Measurements from ENCODE around the gene PDZD7.

PDZD7 gene

DNA sequence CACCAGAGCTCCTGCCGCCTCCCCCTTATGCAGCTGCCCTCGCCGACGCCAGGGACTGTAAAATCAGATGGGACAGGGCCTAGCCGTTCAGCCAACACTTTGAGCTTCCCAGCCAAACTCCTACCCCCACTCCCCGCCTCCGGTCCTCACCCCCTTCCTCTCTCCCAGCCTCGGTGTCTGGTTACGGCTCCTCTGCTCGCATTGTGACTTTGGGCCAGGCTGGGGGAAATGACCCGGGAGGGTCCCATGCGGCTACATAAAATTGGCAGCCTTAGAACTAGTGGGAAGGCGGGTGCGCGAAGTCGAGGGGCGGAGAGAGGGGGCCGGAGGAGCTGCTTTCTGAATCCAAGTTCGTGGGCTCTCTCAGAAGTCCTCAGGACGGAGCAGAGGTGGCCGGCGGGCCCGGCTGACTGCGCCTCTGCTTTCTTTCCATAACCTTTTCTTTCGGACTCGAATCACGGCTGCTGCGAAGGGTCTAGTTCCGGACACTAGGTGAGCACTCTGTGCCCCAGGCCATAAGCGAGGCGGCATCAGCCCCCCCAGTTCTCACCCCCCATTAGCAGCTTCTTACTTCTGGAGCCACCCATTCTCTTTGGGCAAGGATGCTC is 30.8 kb upstream of the PDZD7 start, which contains the start of gene KAZALD1:
Gene KAZALD1 (plus strand): TSS at position 366 of the 608 bp plus-strand sequence. CDS start 604 bp downstream, outside the sequence.
- DNase-seq (ENCODE audit: low spot score), result peak; percentile 73

DNA sequence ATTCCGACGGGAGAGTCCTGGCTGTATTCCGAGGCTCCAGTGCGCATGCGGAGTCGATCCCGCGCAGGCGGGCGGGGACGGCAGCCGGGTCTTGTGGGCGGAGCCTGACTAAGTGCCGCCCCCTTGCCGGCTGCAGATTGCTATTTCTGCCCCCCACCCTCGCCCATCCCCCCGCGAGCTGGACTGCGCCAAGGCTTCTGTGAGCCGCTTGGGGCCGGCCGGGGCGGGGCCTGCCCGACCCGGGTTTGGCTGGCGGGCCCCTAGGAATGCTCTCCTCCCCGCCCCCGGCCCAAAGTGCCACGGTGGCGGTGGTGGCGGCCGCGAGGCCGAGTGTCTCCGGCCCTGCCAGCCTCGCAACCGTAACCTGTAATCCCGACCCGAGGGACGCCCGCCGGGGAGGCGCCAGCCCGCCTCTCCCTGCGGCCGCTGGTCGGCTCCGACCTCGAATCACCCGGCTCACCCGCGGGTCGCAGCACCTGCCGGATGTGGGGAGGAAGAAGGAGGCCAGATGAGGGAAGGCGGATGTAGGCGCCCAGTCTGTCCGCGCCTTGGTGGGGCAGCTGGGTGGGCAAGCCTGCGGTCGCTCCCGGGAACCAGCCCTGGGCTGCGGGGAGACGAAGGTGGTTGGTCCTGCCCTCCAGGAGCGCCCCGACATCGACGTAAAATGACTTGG is 30.2 kb upstream of the PDZD7 start:
- DNase-seq (ENCODE audit: low spot score), result peak; percentile 99

DNA sequence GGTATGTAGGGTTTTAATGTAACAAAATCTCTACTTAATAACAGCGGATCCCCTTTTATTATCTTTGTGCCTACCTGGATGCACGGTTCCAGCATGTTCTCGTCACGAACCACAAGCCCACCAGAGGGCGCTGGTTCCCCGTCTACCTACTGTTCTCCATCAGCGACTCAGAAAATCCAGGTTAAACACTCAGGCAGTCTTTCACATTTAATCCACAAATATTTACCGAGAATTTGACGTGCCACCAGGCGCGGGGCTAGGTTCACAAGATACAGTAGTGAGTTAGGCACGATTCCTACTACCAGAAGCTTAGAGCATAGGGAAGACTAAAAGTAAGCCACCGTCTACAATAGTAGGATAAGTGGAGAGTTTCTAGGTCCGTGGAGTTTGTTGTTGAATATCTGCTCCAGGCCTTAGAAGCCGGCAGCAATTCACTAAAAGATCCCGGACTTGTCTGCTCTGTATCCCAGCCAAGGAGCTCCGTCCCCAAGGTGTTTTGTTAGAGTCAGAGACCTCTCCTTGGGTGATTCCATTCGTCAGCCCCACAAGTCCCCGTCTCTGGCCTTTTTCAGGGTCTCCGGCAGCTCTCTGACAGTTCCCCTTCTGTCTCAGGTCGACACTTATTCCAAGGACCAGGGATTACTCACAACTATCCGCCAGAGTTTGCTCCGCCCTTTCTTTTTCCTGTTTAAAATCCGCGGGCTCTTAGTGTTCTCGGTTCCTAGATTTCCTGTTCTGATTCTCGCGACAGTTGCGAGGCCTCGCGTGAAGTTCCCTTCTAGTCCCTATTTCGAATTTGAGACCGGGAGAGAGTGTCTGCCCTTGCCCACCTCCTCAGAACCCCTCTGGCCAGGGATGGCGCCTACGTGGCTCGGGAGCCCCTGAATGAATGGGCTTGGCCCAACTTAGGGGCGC is 29.4 kb upstream of the PDZD7 start:
- DNase-seq (ENCODE audit: low spot score), result peak; percentile 91

DNA sequence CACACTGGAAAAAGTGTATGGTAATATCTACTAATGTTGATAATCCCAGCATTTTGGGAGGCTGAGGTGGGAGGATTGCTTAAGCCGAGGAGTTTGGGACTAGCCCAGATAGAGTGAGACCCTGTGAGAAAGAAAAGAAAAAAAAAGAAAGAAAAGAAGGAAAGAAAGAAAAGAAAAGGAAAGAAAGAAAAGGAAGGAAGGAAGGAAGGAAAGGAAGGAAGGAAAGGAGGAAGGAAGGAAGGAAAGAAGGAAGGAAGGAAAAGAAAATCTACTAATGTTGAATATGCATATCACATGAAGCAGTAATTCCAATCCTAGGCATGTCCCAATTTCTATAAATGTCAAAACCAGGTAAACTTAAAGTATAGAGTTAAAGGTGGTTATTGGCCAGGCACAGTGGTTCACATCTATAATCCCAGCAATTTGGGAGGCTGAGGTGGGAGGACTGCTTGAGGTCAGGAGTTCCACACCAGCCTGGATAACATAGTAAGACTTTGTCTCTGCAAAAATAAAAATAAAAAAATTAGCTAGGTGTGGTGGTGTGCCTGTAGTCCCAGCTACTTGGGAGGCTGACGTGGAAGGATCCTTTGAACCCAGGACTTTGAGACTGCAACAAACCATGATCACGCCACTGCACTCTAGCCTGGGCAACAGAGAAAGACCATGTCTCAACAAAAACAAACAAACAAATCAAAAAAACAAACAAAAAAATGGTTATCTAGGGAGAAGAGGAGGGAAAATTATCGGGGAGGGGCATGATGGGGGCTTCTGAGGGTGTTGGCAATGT is 25.6 kb upstream of the PDZD7 start:
- DNase-seq (ENCODE audit: low spot score), result no peak

DNA sequence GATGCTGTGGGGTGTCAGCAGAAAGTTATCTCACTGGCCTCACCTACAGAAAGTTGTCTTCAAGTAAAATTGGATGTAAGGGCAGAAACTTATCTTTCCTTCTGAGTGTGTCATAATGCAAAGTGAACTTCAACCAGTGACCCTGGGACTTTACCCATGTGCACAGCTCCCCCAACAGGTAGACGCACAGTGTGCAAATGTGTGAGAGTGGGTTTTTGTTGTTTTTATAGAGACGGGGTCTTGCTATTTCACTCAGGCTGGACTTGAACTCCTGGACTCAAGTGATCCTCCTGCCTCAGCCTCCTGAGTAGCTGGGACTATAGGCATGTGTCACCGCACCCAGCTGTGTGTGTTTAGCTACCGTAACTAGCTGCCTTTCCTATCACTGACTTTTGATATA is 24.5 kb upstream of the PDZD7 start:
- no peak for DNase-seq (ENCODE audit: low spot score)

DNA sequence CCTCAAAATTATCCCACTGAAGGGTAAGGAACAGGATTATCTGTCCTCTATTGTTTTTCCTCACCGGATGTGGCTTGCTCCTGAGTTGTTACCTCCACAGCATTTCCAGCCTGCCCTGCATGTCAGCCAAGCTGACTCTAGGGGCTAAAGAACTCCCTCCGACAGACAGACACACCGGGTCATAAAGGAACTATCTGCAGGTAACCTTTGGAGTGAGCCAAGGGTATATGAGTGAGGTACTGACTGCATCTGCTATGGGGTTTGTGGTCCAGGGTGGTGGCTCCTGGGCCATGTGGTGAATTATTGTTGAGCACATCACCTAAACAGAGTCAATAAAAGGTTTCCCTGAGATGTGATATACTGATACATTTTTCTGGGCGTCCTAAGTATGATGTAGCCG is 23.9 kb upstream of the PDZD7 start:
- DNase-seq (ENCODE audit: low spot score), result no peak

DNA sequence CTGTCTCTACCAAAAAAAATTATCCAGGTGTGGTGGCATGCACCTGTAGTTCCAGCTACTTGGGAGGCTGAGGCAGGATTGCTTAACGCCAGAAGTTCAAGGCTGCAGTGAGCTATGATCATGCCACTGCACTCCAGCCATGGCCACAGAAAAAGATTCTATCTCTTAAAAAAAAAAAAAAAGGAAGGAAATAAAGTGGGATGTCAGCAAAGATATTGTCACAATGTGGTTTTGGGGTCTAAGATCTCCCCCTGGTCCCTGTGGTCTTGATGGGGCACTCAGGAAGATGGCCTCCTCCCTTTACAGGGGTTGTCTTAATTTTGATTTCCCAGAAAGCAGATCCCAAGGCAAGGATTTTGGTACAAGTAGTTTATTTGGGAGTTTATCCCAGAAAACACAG is 23.4 kb upstream of the PDZD7 start:
- no peak for DNase-seq (ENCODE audit: low spot score)

DNA sequence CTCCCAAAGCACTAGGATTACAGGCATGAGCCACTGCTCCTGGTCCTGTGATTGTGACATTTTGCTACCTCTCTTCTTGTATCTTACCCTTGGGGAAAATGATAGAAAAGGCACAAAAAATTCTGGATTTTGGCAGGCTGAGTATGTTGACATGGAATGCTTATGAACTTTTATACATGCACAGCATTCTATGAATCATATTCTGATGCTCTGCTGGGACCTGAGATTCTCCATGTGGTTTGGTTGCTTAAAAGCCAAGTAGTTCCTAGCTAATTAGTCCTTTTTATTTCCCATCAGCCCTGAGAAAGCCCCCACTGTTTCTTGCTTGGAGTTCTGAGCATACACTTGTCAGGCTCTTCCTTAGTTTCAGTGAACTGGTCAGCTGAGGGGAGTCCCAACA is 22.6 kb upstream of the PDZD7 start:
- peak; percentile 42 for DNase-seq (ENCODE audit: low spot score)

DNA sequence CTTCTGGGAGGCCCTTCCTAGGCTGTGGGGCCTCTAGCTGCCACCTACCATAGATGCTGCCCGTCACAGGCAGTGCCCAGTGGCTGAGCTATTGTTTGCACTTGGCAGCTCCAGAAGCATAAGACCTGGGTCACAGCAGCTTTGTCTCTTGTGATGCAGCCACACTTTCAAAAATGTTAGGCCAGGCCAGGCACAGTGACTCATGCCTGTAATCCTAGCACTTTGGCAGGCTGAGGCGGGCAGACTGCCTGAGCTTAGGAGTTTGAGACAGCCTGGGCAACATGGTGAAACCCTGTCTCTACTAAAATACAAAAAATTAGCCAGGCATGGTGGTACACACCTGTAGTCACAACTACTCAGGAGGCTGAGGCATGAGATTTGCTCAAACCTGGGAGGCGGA is 21.4 kb upstream of the PDZD7 start:
- peak; percentile 57 for DNase-seq (ENCODE audit: low spot score)

DNA sequence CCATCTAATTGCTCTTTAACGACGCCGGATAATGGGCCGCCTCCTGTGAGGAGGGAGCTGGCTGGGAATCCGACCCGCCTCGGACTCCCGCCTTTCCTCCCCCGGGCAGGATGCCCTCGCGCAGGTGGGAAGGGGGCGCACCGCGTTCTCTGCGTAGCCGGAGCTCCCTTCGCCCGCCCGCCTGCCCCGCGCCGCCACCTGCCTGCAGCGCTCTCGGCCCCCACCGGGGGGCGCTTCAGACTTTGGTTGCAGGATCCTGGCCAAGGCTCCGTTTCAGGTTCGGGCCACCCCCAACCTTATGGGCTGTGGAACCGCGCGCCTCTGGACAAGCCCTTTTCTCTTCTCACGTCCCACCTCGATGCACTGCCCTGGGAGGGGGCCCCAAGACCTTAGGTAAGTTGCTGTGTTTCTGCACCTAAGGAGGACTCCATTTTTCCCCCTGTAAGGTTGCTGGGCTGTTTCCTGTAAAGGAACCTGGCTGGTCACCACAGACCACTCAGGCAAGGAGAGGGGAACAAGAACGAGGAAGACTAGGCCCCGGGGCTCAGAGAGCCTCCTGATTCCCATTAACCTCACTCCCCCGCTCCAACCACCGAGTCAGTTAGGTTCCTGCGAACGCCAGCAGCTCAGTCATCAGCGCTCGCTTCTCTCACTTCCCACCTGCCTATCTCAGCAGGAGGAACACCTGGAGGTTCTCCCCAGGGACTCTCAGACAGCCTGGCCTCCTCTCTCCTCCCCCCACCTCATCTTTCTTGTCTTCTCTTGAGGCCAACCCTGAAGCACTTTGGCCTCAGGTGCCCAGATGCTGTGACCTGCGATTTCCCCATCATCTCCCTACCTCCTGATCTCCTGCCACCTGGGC is 19.5 kb upstream of the PDZD7 start:
- DNase-seq (ENCODE audit: low spot score), result peak; percentile 79

DNA sequence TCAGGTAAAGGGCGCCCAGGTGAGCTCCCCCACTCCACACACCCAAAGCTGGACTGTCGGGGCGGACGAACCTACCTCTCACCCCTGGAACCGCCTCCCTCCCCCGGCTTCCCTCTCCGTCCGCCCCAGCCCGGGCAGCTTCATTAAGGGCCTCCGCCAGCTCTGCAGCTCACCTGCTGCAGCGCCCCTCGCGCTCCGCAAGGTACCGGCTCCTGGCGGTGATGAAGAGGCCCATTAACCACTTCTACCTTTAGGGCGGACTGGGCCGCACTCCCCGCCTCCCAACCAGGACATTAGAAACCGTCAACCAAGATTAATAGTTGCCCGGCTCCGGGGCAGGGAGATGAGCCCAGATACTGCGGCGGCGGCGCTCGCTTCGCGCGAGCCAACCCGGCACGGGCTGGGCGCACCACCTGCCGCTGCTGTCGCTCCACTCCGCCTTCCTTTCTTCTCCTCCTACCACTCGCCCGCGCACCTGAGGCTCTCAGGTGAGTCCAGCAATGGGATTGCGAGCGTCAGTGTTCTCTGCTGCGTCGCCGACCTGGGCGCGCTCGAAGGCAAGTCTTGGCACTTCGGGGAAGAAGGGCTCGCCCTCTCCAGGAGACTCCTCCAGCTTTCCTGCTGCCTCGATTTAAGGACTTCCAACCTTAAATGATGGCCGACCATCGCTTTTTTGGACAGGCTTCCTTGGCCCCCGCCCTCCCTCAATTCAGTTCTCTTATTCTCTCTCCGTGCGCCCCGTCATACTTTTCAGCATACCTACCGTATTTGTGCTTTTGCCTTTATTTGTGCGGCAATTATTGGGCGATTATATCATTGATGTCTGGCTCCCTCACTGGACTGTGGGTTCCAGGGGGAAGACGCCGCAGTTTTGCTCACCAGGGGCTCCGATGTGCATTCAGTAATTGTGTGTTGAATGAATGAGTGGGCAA is 17.3 kb upstream of the PDZD7 start:
- no peak for DNase-seq (ENCODE audit: low spot score)

DNA sequence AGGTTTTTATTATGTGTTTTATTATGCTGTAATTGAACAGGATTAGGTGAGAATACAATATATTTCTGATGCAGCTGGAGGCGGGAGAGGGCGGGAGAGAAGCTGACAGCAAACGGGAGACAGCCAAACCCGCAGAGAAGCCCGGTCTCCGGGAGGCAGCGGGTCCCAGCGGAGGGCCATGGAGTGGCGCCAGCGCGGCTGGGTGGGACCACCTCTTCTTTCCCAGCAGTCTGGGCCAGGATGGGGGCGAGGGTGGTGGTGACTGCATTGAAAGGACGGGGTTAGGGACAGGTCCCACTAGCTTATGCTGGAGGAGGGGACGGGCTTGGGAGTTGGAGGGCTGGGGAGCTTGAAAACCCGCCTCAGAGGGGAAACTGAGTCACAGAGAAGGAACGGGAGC is 16.3 kb upstream of the PDZD7 start:
- DNase-seq (ENCODE audit: low spot score), result no peak

DNA sequence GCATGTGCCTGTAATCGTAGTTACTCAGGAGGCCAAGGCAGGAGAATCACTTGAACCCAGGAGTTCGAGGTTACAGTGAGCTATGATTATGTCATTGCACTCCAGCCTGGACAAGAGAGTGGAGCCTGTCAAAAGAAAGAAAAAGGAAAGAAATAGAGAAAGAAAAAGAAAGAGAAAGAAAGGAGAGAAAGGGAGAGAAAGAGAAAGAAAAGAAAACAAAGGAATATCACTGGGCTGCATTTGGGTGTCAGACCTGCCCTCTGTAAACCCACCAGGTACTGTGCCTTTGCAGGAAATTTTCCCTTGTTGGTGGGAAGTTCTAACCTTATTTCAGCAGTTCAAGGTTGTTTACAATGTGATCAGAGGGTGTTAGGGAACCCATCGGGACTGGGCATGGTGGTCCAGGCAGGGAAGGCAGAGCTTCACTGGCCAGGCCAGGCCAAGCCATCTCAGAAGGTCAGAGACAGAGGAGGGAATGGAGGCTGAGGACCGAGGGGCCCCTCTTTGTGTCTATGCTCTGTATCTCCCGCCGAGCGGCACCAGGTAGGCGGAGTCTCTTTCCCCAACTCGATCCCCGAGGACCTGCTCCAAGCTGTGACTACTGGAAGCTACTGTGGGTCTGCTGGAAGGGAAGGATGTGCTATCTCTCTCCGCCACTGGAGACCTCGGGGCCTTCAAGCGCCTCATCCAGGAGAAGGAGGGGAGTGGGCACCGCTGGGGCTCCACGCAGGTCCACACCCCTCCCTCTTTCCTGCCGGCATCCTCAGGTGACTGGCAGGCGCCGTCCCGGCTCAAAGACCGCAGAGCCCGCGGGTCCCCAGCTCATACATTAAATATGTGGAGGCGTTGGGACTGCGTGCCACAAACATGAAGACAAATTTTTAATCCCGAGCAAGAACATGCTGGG is 15.7 kb upstream of the PDZD7 start:
- DNase-seq (ENCODE audit: low spot score), result no peak

DNA sequence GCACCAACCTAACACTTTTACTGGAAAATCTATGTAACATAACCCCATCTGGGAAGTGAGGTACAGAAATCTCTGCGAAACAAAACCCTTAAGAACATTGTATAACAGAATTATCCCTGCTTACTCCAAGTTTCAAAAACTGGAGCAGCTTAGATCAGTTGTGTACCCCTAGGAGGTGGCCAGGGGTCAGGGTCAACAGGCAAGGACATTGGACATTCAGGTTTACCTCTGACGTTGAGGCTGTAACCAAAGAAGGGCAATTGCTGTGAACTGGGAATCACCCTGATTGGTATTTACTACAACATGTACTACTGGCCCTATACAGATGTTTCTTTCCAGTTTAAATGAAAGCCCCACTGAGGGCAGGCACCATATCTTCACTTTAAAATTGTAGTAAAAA is 13.2 kb upstream of the PDZD7 start:
- no peak for DNase-seq (ENCODE audit: low spot score)

DNA sequence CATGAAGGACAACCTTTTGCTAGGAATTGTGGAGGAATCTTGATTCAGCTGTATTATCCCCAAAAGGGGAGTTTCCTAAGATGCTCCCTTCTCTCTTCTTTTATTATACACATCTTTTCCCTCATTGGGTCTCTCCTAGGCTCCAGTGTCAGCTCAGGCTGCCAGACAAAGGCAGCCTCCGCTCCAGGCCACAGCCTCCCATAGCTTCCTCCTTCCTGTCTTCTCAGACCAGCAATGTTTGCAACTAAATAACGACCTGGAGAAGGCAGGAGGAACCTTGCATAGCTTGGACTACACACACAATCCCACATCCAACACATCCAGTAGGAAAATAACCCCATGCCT is 12.4 kb upstream of the PDZD7 start:
- DNase-seq (ENCODE audit: low spot score), result no peak

DNA sequence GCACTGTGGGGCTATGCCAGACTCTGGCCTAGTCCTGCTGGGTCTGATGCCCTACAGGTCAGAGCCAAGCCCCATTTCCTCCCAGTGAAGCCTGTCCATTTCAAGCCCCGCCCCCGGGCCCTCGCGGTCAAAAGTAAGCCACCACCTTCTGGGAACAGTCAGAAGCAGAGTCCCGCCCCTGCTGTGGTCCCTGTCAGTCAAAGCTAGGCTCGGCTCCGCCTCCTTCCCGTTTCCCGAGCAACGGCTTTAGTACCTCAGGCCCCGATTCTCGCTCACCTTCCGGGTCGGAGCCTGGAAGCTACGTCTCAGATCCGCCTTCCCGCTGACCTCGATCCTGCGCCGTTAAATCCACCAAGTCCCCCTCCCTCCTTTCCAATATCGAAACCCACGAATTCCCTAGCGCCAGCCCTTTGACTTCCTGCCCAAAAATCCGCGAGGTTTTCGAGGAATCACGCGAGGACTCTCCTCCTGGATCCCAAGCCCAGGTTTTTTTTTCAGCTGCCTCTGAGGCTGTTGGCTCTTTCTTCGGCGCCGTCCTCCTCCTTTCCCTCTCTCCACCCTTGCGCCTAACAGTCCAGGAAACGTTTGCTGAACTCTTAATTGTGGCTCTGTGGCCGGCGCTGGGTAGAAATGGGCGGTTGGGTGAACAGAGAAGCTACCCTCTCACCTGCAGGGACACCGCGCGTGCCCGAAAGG is 11.9 kb upstream of the PDZD7 start:
- DNase-seq (ENCODE audit: low spot score), result peak; percentile 93

DNA sequence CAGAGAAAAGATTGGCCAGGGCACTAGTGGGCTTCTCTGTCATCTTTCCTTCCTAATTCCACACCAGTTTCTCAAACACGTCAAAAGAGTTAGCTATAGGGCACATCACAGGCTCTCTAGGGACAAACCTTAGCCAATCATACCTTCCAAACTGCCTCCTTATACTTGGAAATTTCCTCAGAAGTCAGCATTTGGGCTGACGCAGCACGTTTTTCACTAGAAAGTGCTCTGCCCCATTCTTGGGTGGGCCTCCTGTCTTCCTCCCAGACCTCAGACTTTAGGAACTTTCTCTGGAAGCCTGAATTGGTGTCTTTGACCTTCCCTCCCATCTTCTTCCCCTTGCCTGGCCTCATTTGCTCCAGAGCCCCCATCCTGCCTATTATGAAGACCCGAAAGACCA is 11.2 kb upstream of the PDZD7 start:
- DNase-seq (ENCODE audit: low spot score), result no peak

DNA sequence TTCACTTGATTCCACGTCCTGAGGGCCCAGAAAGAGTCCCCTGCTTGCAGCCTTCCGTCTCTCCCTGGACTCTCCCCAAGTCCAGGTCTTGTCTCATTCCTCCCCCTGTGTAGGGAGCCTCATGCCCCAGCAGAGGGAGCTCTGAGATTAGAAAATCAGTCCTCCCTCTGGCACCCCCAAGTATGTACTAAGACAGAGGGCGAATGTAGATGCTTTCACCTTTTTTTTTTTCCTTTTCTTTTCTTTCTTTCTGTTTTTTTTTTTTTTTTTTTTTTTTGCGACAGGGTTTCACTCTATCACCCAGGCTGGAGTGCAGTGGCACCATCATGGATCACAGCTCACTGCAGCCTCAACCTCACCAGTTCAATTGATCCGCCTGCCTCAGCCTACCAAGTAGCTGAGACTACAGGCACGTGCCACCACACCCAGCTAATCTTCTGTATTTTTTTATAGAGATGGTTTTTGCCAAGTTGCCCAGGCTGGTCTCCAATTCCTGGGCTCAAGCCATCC is 10.4 kb upstream of the PDZD7 start:
- DNase-seq (ENCODE audit: low spot score), result peak; percentile 86
